Measurements from ENCODE around the gene NUP93. TPM values are rescaled to one million over a fixed set of nuclear protein-coding genes. Genes with fewer than 3 reads are reported as not detected.

Gene NUP93
- total and polyA plus RNA-seq, 2 experiments from 2014 or later = 23.5 to 35.7 TPM

- no peaks in the 10 kb centered on the region for H3K36me3 ChIP-seq (replicated peaks; ENCODE audit: insufficient read depth, low read depth)
- H3K27ac ChIP-seq = no peak overlapping the region
Observed at GRCh38 chr16:56841233-56841632, 111.3 kb downstream of the NUP93 start.

GRCh38 chr16:56841659-56842058 is 111.7 kb downstream of the NUP93 start:
- H3K27ac ChIP-seq = no peak overlapping the region
- no peaks in the 10 kb centered on the region for H3K9me2 ChIP-seq (replicated peaks; ENCODE audit: insufficient read depth)
- H3K36me3 ChIP-seq (replicated peaks; ENCODE audit: insufficient read depth, low read depth) = no peaks in the 10 kb centered on the region
- DNase-seq (ENCODE audit: low spot score) = no peak
- no peaks in the 10 kb centered on the region for H4K20me1 ChIP-seq (ENCODE audit: insufficient read depth, poor library complexity, severe bottlenecking)
- H2AFZ ChIP-seq = no peak overlapping the region
- no peak overlapping the region for H3K4me2 ChIP-seq
- no peak for TF ChIP-seq EZH2 (IDR thresholded peaks at IDR 0.05; ENCODE audit: borderline replicate concordance)
- 94% methylated on average over 10 of the region's 10 CpGs for WGBS (ENCODE audit: low lambda C conversion rate, missing lambda C conversion rate)
- no peaks in the 10 kb centered on the region for H3K9me3 ChIP-seq (ENCODE audit: low read depth)
- no peak overlapping the region for H3K4me3 ChIP-seq
- H3K79me2 ChIP-seq = no peaks in the 10 kb centered on the region
- H3K27me3 ChIP-seq = no peaks in the 10 kb centered on the region
- no peaks in the 10 kb centered on the region for H3K4me1 ChIP-seq (ENCODE audit: insufficient read depth)

More at GRCh38 chr16:56841233-56841632, 111.3 kb downstream of the NUP93 start:
- H2AFZ ChIP-seq = no peak overlapping the region
- WGBS (ENCODE audit: low lambda C conversion rate, missing lambda C conversion rate) = 97% methylated on average over 2 of the region's 2 CpGs
- H3K4me1 ChIP-seq (ENCODE audit: insufficient read depth) = no peaks in the 10 kb centered on the region
- TF ChIP-seq CTCF (IDR thresholded peaks at IDR 0.05; ENCODE audit: poor library complexity) (no peak), EZH2 (IDR thresholded peaks at IDR 0.05; ENCODE audit: borderline replicate concordance) (no peak), EZH2phosphoT487 (IDR thresholded peaks at IDR 0.05; ENCODE audit: low read depth, severe bottlenecking, unreplicated experiment) (no peak)
- DNase-seq (ENCODE audit: low spot score) = no peak
- H4K20me1 ChIP-seq (ENCODE audit: insufficient read depth, poor library complexity, severe bottlenecking) = no peaks in the 10 kb centered on the region
- H3K79me2 ChIP-seq = no peaks in the 10 kb centered on the region
- no peaks in the 10 kb centered on the region for H3K9me3 ChIP-seq (ENCODE audit: low read depth)
- no peak overlapping the region for H3K4me3 ChIP-seq
- H3K9me2 ChIP-seq (replicated peaks; ENCODE audit: insufficient read depth) = no peaks in the 10 kb centered on the region
- H3K27me3 ChIP-seq = no peaks in the 10 kb centered on the region
- H3K4me2 ChIP-seq = no peak overlapping the region

GRCh38 chr16:56842133-56842532 is 112.2 kb downstream of the NUP93 start:
- no peaks in the 10 kb centered on the region for H3K79me2 ChIP-seq
- no peak overlapping the region for H3K4me2 ChIP-seq
- H4K20me1 ChIP-seq (ENCODE audit: insufficient read depth, poor library complexity, severe bottlenecking) = no peaks in the 10 kb centered on the region
- H3K9me3 ChIP-seq (ENCODE audit: low read depth) = no peaks in the 10 kb centered on the region
- H2AFZ ChIP-seq = no peak overlapping the region
- no peaks in the 10 kb centered on the region for H3K27me3 ChIP-seq
- H3K4me1 ChIP-seq (ENCODE audit: insufficient read depth) = no peaks in the 10 kb centered on the region
- no peak for TF ChIP-seq EZH2phosphoT487 (IDR thresholded peaks at IDR 0.05; ENCODE audit: low read depth, severe bottlenecking, unreplicated experiment)
- no peak for TF ChIP-seq EZH2 (IDR thresholded peaks at IDR 0.05; ENCODE audit: borderline replicate concordance)
- no peak for TF ChIP-seq CTCF (IDR thresholded peaks at IDR 0.05; ENCODE audit: poor library complexity)
- H3K27ac ChIP-seq = no peak overlapping the region
- no peaks in the 10 kb centered on the region for H3K9me2 ChIP-seq (replicated peaks; ENCODE audit: insufficient read depth)
- no peak for DNase-seq (ENCODE audit: low spot score)
- no peaks in the 10 kb centered on the region for H3K36me3 ChIP-seq (replicated peaks; ENCODE audit: insufficient read depth, low read depth)
- H3K4me3 ChIP-seq = no peak overlapping the region

GRCh38 chr16:56844056-56844455 is 114.1 kb downstream of the NUP93 start:
- TF ChIP-seq EZH2 (IDR thresholded peaks at IDR 0.05; ENCODE audit: borderline replicate concordance) = no peak
- no peak for TF ChIP-seq CTCF (IDR thresholded peaks at IDR 0.05; ENCODE audit: poor library complexity)
- TF ChIP-seq EZH2phosphoT487 (IDR thresholded peaks at IDR 0.05; ENCODE audit: low read depth, severe bottlenecking, unreplicated experiment) = no peak
- H3K4me1 ChIP-seq (ENCODE audit: insufficient read depth) = peaks cover 4% of the 10 kb centered on the region
- H3K9me2 ChIP-seq (replicated peaks; ENCODE audit: insufficient read depth) = no peaks in the 10 kb centered on the region
- no peaks in the 10 kb centered on the region for H3K36me3 ChIP-seq (replicated peaks; ENCODE audit: insufficient read depth, low read depth)
- no peak overlapping the region for H3K27ac ChIP-seq
- no peaks in the 10 kb centered on the region for H3K27me3 ChIP-seq
- no peaks in the 10 kb centered on the region for H3K9me3 ChIP-seq (ENCODE audit: low read depth)
- H3K79me2 ChIP-seq = no peaks in the 10 kb centered on the region
- 94% methylated on average over 6 of the region's 6 CpGs for WGBS (ENCODE audit: low lambda C conversion rate, missing lambda C conversion rate)
- H3K4me3 ChIP-seq = no peak overlapping the region
- DNase-seq (ENCODE audit: low spot score) = no peak
- no peak overlapping the region for H2AFZ ChIP-seq
- no peaks in the 10 kb centered on the region for H4K20me1 ChIP-seq (ENCODE audit: insufficient read depth, poor library complexity, severe bottlenecking)
- H3K4me2 ChIP-seq = no peak overlapping the region

Measured in hepatocyte (in vitro differentiated cells).